ENCODE results near the gene ANXA5.

ANXA5 gene

DNA sequence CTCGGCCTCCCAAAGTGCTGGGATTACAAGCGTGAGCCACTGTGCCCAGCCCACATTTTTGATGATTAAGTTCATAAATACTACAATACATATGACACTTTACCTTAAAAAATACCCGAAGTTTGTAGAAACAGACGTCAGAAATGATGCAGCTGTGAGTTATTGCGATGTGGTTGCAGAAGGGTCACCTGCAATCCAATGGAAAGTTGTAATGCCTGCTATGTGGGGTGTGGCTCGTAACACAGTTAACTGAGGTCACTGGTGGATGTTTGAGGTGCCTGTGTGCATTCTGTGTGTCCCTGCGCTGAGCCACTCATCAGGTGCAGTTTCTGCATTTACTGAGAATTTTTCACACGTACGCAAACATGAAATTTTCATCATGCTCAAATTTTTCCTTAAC, 64.1 kb downstream of the ANXA5 start:
- no peak for DNase-seq
